HepG2 (cell line): Measurements from ENCODE around the gene CADM4. TPM values are rescaled to one million over a fixed set of nuclear protein-coding genes. Genes with fewer than 3 reads are reported as not detected.

Experiments used
- CBX5 ChIP-seq: sonication (generic); formaldehyde crosslinking; IDR thresholded peaks from 2 replicates; pipeline ENCODE4 v1.4.0; 2020; ENCODE audit warnings: missing genetic modification reagents, borderline replicate concordance
- DMAP1 ChIP-seq: IDR thresholded peaks from 2 replicates; pipeline ENCODE4 v1.6.1; 2016
- FOXO4 ChIP-seq: sonication (generic); formaldehyde crosslinking; conservative IDR thresholded peaks from 2 replicates; pipeline ENCODE4 v1.8.1; 2023; ENCODE audit warnings: missing genetic modification reagents
- HMGXB4 ChIP-seq, 2 experiments: sonication (generic) in 1 of 2; formaldehyde crosslinking in 1 of 2; IDR thresholded peaks; 2 replicates each; pipeline versions ENCODE4 v1.4.0 to v1.6.1; 2018 to 2020; ENCODE audit warnings: missing genetic modification reagents in 2 of 2, borderline replicate concordance in 1 of 2, low read depth in 1 of 2, mild to moderate bottlenecking in 1 of 2, missing biosample characterization in 1 of 2
- MLLT10 ChIP-seq: sonication (generic); formaldehyde crosslinking; IDR thresholded peaks from 2 replicates; pipeline ENCODE4 v1.4.0; 2020; ENCODE audit warnings: missing genetic modification reagents
- PHF20 ChIP-seq: sonication (generic); formaldehyde crosslinking; IDR thresholded peaks from 2 replicates; pipeline ENCODE4 v1.5.0; 2020; ENCODE audit warnings: mild to moderate bottlenecking, missing genetic modification reagents
- WIZ ChIP-seq: sonication (generic); formaldehyde crosslinking; IDR thresholded peaks from 2 replicates; pipeline ENCODE4 v1.5.1; 2020; ENCODE audit warnings: mild to moderate bottlenecking, missing genetic modification reagents
- ZBTB20 ChIP-seq: sonication (generic); formaldehyde crosslinking; IDR thresholded peaks from 2 replicates; pipeline ENCODE4 v1.8.1; 2023; ENCODE audit warnings: missing genetic modification reagents, low read depth, mild to moderate bottlenecking, borderline replicate concordance
- ZBTB33 ChIP-seq: sonication (generic); formaldehyde crosslinking; IDR thresholded peaks from 2 replicates; pipeline ENCODE4 v1.4.0; 2020; ENCODE audit warnings: missing genetic modification reagents
- ZBTB38 ChIP-seq: sonication (generic); formaldehyde crosslinking; IDR thresholded peaks from 2 replicates; pipeline ENCODE4 v1.5.1; 2020; ENCODE audit warnings: mild to moderate bottlenecking, missing genetic modification reagents
- polyA plus RNA-seq, 8 experiments: library from polyadenylated mRNA; depleted of rRNA in 3 of 8; stranded (reverse) in 7 of 8; unstranded in 1 of 8; fragments of >200 nt; fragmentation: Illumina TruSeq in 4 of 8; extraction: Trizol in 4 of 8; gene quantifications; 2 replicates each; pipeline versions ENCODE4 v1.2.1 to v1.2.3, GENCODE V29; 2011 to 2016; ENCODE audit warnings: low read depth in 4 of 8, missing spikeins in 1 of 8, mixed read lengths in 1 of 8; ENCODE audit not compliant: insufficient read depth in 1 of 8
- total RNA-seq, 5 experiments: library from RNA; depleted of rRNA; stranded (reverse); fragments of >200 nt; fragmentation: Illumina TruSeq; extraction: Trizol; gene quantifications; 2 replicates each; pipeline ENCODE4 v1.2.3, GENCODE V29; 2016; ENCODE audit warnings: low read depth in 1 of 5
- TF ChIP-seq, protein P1 (sequence below): sonication (generic); formaldehyde crosslinking; IDR thresholded peaks from 2 replicates; pipeline ENCODE4 v1.5.0; 2020; ENCODE audit warnings: mild to moderate bottlenecking, missing genetic modification reagents, borderline replicate concordance

Gene CADM4
- total and polyA plus RNA-seq, 2 of the 13 experiments (the other 11 are each of a cell fraction or from before 2014, with no cell fraction given): 8.5 to 16.0 TPM

DNA sequence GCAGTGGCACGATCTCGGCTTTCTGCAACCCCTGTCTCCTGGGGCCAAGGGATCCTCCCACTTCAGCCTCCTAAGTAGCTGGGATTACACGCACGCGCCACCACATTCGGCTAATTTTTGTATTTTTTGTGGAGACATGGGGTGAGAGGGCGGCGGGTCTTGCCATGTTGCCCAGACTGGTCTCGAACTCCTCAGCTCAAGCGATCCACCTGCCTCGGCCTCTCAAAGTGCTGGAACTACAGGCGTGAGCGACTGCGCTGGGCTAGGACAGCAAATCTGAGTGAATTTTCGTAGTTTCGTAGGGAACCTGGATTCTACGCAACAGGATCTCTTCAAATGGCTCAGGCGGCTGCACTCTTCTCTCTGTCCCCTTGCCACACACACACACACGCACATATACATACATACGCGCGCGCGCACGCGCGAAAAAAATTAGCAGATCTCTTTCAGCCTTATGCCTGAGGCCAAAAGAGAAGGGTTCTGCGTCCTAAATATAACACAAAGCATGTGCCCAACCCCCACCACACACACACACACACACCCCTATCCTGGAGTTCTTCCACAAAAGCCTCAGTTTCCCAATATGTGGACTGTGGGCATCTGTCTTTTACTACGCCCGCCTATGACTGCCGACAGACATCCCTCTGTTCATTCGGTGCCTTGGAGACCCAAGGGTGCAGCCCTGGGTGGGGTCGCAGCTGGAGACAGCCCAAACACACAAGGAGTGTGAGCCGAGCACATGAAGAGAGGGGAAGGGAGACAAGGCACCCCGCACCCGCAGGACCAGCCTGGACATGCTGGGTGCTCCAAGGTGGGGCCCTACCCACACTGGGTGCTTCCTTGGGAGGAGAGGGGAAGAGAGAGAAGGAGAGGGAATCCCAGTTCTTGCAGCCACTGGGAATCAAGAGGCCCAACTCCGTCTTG lies 63.4 kb downstream of the CADM4 start (continued):
- 0 out of 2 replicates have a peak, but pooled peaks have one; percentile 54 for TF ChIP-seq FOXO4 (CRISPR knock-in tag)
- TF ChIP-seq DMAP1 (CRISPR knock-in tag): 0 out of 2 replicates have a peak, but pooled peaks have one; percentile 1
- no peak; the same call in 1 of the 2 replicates for TF ChIP-seq ZBTB38 (CRISPR knock-in tag)
- no peak for TF ChIP-seq HMGXB4 (CRISPR knock-in tag; IDR thresholded peaks at IDR 0.05; ENCODE audit: borderline replicate concordance in 1 of 2, low read depth in 1 of 2)
- 0 out of 2 replicates have a peak, but pooled peaks have one; percentile 39 for TF ChIP-seq ZBTB33
- TF ChIP-seq WIZ (CRISPR knock-in tag): no peak
- TF ChIP-seq ZBTB20 (CRISPR knock-in tag): no peak
- TF ChIP-seq, protein P1, sequence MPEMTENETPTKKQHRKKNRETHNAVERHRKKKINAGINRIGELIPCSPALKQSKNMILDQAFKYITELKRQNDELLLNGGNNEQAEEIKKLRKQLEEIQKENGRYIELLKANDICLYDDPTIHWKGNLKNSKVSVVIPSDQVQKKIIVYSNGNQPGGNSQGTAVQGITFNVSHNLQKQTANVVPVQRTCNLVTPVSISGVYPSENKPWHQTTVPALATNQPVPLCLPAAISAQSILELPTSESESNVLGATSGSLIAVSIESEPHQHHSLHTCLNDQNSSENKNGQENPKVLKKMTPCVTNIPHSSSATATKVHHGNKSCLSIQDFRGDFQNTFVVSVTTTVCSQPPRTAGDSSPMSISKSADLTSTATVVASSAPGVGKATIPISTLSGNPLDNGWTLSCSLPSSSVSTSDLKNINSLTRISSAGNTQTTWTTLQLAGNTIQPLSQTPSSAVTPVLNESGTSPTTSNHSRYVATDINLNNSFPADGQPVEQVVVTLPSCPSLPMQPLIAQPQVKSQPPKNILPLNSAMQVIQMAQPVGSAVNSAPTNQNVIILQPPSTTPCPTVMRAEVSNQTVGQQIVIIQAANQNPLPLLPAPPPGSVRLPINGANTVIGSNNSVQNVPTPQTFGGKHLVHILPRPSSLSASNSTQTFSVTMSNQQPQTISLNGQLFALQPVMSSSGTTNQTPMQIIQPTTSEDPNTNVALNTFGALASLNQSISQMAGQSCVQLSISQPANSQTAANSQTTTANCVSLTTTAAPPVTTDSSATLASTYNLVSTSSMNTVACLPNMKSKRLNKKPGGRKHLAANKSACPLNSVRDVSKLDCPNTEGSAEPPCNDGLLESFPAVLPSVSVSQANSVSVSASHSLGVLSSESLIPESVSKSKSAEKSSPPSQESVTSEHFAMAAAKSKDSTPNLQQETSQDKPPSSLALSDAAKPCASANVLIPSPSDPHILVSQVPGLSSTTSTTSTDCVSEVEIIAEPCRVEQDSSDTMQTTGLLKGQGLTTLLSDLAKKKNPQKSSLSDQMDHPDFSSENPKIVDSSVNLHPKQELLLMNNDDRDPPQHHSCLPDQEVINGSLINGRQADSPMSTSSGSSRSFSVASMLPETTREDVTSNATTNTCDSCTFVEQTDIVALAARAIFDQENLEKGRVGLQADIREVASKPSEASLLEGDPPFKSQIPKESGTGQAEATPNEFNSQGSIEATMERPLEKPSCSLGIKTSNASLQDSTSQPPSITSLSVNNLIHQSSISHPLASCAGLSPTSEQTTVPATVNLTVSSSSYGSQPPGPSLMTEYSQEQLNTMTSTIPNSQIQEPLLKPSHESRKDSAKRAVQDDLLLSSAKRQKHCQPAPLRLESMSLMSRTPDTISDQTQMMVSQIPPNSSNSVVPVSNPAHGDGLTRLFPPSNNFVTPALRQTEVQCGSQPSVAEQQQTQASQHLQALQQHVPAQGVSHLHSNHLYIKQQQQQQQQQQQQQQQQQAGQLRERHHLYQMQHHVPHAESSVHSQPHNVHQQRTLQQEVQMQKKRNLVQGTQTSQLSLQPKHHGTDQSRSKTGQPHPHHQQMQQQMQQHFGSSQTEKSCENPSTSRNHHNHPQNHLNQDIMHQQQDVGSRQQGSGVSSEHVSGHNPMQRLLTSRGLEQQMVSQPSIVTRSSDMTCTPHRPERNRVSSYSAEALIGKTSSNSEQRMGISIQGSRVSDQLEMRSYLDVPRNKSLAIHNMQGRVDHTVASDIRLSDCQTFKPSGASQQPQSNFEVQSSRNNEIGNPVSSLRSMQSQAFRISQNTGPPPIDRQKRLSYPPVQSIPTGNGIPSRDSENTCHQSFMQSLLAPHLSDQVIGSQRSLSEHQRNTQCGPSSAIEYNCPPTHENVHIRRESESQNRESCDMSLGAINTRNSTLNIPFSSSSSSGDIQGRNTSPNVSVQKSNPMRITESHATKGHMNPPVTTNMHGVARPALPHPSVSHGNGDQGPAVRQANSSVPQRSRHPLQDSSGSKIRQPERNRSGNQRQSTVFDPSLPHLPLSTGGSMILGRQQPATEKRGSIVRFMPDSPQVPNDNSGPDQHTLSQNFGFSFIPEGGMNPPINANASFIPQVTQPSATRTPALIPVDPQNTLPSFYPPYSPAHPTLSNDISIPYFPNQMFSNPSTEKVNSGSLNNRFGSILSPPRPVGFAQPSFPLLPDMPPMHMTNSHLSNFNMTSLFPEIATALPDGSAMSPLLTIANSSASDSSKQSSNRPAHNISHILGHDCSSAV (CRISPR knock-in tag): no peak
- TF ChIP-seq CBX5 (CRISPR knock-in tag): no peak
- no peak for TF ChIP-seq PHF20
- no peak for TF ChIP-seq MLLT10 (CRISPR knock-in tag)
